ENCODE results near the gene ANKRD11.
A peak's percentile ranks its signal among the peaks of the same experiment; 100 is the strongest.
"Not testable (repeated sequence)": the region's sequence is repeated elsewhere in the genome, so short reads cannot be mapped to it uniquely, and the experiment has no call there.

Gene ANKRD11

DNA sequence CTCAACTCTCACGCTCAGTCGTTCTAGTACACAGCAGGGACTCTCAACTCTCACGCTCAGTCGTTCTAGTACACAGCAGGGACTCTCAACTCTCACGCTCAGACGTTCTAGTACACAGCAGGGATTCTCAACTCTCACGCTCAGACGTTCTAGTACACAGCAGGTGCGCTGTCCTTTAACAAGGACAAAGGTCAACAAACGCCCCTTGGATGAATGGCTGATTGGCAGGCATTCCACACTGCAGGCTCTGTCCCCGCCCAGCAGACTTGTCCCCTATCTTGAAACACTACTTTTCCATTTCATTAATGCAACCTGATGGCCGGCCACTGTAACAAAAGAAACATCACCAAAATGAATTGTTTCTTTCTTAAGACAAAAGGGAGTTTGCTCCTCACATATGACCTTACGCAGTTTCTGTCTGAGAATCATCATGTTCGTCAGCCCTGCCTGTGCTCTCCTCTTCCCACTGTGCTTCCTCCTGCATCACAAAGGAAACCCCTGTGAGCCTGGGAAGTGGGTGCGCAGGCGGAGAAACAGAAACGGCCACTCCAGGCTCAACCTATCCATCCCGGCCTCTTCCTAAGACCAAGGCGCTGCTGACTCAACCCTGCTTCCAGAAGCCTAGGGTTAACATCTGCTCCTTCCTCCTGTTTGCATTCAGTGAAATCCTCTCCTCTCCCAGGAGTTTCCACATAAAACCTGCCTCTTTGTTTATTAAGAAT lies 59.8 kb downstream of the ANKRD11 start:
- no peak for TF ChIP-seq EZH2phosphoT487 (IDR thresholded peaks at IDR 0.05; ENCODE audit: low read length)
- no peak for TF ChIP-seq EZH2 (optimal IDR thresholded peaks at IDR 0.05; ENCODE audit: low read depth, low read length)
- TF ChIP-seq, protein P1, sequence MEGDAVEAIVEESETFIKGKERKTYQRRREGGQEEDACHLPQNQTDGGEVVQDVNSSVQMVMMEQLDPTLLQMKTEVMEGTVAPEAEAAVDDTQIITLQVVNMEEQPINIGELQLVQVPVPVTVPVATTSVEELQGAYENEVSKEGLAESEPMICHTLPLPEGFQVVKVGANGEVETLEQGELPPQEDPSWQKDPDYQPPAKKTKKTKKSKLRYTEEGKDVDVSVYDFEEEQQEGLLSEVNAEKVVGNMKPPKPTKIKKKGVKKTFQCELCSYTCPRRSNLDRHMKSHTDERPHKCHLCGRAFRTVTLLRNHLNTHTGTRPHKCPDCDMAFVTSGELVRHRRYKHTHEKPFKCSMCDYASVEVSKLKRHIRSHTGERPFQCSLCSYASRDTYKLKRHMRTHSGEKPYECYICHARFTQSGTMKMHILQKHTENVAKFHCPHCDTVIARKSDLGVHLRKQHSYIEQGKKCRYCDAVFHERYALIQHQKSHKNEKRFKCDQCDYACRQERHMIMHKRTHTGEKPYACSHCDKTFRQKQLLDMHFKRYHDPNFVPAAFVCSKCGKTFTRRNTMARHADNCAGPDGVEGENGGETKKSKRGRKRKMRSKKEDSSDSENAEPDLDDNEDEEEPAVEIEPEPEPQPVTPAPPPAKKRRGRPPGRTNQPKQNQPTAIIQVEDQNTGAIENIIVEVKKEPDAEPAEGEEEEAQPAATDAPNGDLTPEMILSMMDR (IDR thresholded peaks at IDR 0.05; ENCODE audit: low read length) = no peak
- Histone ChIP-seq H3K9me3 (replicated peaks; ENCODE audit: insufficient read depth, low read length) (no peaks in the 10 kb centered on the region), H3K79me2 (ENCODE audit: low read length) (peaks cover 84% of the 10 kb centered on the region), H3K27me3 (replicated peaks; ENCODE audit: insufficient read depth, low read length) (no peaks in the 10 kb centered on the region), H3K4me3 (ENCODE audit: low read length) (no peak overlapping the region), H3K27ac (ENCODE audit: low read length) (no peak overlapping the region), H3K4me2 (ENCODE audit: low read depth, low read length) (no peak overlapping the region), H3K36me3 (replicated peaks; ENCODE audit: insufficient read depth, low read length) (no peaks in the 10 kb centered on the region), H3K4me1 (ENCODE audit: low read length) (0 out of 2 replicates have a peak, but pooled peaks cover 6% of the 10 kb centered on the region), H2AFZ (ENCODE audit: low read length) (no peak overlapping the region), H3F3A (ENCODE audit: insufficient read depth, low read length) (no peaks in the 10 kb centered on the region), H3K9me2 (replicated peaks; ENCODE audit: insufficient read depth, low read length) (no peaks in the 10 kb centered on the region), H3K9ac (ENCODE audit: low read length) (no peak overlapping the region), H4K20me1 (ENCODE audit: insufficient read depth, low read length) (peaks cover 6% of the 10 kb centered on the region; the same call in 1 of the 2 replicates)
- no peak for DNase-seq

DNA sequence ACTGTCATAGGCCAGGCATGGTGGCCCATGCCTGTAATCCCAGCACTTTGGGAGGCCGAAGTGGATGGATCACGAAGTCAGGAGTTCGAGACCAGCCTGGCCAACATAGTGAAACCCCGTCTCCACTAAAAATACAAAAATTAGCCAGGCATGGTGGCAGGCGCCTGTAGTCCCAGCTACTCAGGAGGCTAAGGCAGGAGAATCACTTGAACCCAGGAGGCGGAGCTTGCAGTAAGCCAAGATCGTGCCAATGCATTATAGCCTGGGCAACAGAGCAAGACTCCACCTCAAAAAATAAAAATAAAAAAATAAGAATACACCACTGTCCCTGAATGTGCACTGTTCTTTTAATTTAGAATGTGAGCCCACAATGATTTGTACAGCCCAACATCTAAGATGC lies 61.8 kb downstream of the ANKRD11 start:
- H3K4me1 ChIP-seq (ENCODE audit: low read length) = peaks cover 23% of the 10 kb centered on the region
- peaks cover 84% of the 10 kb centered on the region for H3K79me2 ChIP-seq (ENCODE audit: low read length)
- not testable (repeated sequence) for H3K9ac ChIP-seq (ENCODE audit: low read length); DNase-seq; H3K4me3 ChIP-seq (ENCODE audit: low read length); H3K27me3 ChIP-seq (replicated peaks; ENCODE audit: insufficient read depth, low read length); H2AFZ ChIP-seq (ENCODE audit: low read length); H3K27ac ChIP-seq (ENCODE audit: low read length); H3F3A ChIP-seq (ENCODE audit: insufficient read depth, low read length); H3K36me3 ChIP-seq (replicated peaks; ENCODE audit: insufficient read depth, low read length); H4K20me1 ChIP-seq (ENCODE audit: insufficient read depth, low read length); H3K9me3 ChIP-seq (replicated peaks; ENCODE audit: insufficient read depth, low read length); H3K9me2 ChIP-seq (replicated peaks; ENCODE audit: insufficient read depth, low read length); H3K4me2 ChIP-seq (ENCODE audit: low read depth, low read length)

DNA sequence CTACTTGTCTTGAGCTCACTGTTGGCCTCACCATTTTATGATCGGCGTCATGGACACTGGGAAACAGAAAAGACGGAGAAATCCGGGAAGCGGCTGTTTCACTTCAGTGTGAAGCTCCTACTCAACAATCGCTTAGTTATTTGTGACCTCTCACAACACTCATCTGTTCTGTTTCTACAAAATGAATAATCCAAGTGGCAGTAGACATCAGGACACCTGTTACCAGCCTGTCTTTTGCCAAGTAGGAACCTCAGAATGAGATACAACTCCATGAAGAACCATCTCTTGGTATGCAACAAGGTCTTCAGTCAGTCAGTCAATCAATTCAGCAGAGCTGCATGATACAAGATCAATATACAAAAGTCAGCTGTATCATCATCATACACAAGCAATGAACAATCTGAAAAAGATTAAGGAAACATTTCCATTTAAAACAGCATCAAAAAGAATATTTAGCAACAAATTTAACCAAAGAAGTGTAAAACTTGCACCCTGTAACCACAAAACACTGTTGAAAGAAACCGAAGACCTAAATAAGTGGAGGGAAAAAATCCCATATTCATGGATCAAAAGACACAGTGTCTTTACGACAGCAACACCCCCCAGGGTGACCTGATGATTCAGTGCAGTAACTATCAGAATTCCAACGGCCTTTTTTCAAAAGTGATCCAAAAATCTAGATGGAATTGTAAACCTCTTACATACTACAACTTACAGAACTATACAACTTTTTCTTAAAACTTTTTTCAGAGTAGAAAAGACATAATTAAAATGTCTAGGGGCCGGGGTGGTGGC lies 63.4 kb downstream of the ANKRD11 start:
- Histone ChIP-seq H3K4me1 (ENCODE audit: low read length) (peaks cover 34% of the 10 kb centered on the region), H3K4me2 (ENCODE audit: low read depth, low read length) (no peak overlapping the region), H3K4me3 (ENCODE audit: low read length) (no peak overlapping the region), H3K9me3 (replicated peaks; ENCODE audit: insufficient read depth, low read length) (no peaks in the 10 kb centered on the region), H3K79me2 (ENCODE audit: low read length) (peaks cover 80% of the 10 kb centered on the region), H3K9me2 (replicated peaks; ENCODE audit: insufficient read depth, low read length) (no peaks in the 10 kb centered on the region), H3K36me3 (replicated peaks; ENCODE audit: insufficient read depth, low read length) (no peaks in the 10 kb centered on the region), H3K27ac (ENCODE audit: low read length) (no peak overlapping the region), H2AFZ (ENCODE audit: low read length) (no peak overlapping the region), H3K27me3 (replicated peaks; ENCODE audit: insufficient read depth, low read length) (no peaks in the 10 kb centered on the region), H3F3A (ENCODE audit: insufficient read depth, low read length) (peaks cover 22% of the 10 kb centered on the region), H3K9ac (ENCODE audit: low read length) (no peak overlapping the region), H4K20me1 (ENCODE audit: insufficient read depth, low read length) (peaks cover 6% of the 10 kb centered on the region; the same call in 1 of the 2 replicates)
- no peak for TF ChIP-seq EZH2phosphoT487 (IDR thresholded peaks at IDR 0.05; ENCODE audit: low read length)
- no peak for DNase-seq

DNA sequence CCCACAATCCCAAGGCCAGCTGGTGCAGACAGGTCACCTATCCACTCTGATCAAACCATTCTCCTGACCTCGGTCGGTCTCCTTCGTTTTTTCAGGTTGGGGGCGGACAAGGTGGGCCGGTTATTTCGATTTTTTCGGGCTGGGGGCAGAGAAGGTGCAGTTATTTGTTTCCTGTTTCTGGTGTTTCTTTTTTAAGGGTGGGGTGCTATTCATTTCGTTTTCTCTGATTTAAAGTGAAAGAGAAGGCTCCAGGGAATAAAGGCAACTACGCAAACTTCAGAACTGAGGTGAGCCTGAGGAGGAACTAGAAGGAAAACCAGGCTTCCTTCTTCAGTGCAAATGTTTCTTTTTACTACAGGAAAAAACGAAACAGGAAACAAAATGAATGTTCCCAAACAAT lies 64.8 kb downstream of the ANKRD11 start:
- Histone ChIP-seq H3K27ac (ENCODE audit: low read length) (no peak overlapping the region), H2AFZ (ENCODE audit: low read length) (no peak overlapping the region), H3K4me3 (ENCODE audit: low read length) (no peak overlapping the region), H3K9me2 (replicated peaks; ENCODE audit: insufficient read depth, low read length) (no peaks in the 10 kb centered on the region), H3K79me2 (ENCODE audit: low read length) (peaks cover 78% of the 10 kb centered on the region), H3K9ac (ENCODE audit: low read length) (no peak overlapping the region), H3K4me2 (ENCODE audit: low read depth, low read length) (peak overlapping the region; percentile 16; the same call in 1 of the 2 replicates), H3K36me3 (replicated peaks; ENCODE audit: insufficient read depth, low read length) (no peaks in the 10 kb centered on the region), H3F3A (ENCODE audit: insufficient read depth, low read length) (peaks cover 22% of the 10 kb centered on the region), H3K9me3 (replicated peaks; ENCODE audit: insufficient read depth, low read length) (no peaks in the 10 kb centered on the region), H4K20me1 (ENCODE audit: insufficient read depth, low read length) (peaks cover 6% of the 10 kb centered on the region; the same call in 1 of the 2 replicates), H3K4me1 (ENCODE audit: low read length) (peaks cover 41% of the 10 kb centered on the region), H3K27me3 (replicated peaks; ENCODE audit: insufficient read depth, low read length) (no peaks in the 10 kb centered on the region)
- DNase-seq = no peak
- TF ChIP-seq, protein P1 (IDR thresholded peaks at IDR 0.05; ENCODE audit: low read length) = no peak
- TF ChIP-seq EZH2 (optimal IDR thresholded peaks at IDR 0.05; ENCODE audit: low read depth, low read length) = no peak
- TF ChIP-seq EZH2phosphoT487 (IDR thresholded peaks at IDR 0.05; ENCODE audit: low read length) = no peak

Data from MM.1S (cell line).